IgD-negative memory B cell (primary cell): Measurements from ENCODE around the gene ZNRF1. TPM values are rescaled to one million over a fixed set of nuclear protein-coding genes. Genes with fewer than 3 reads are reported as not detected.
"Not testable (repeated sequence)": the region's sequence is repeated elsewhere in the genome, so short reads cannot be mapped to it uniquely, and the experiment has no call there.

Experiments used
- H3K27ac Mint-ChIP-seq, 3 donors: one replicate each; pipeline ENCODE4 v1.8.0; 2020 to 2022; ENCODE audit warnings: mild to moderate bottlenecking in 3 of 3, mixed read lengths in 3 of 3, moderate library complexity in 1 of 3
- H3K27me3 Mint-ChIP-seq: one replicate; pipeline ENCODE4 v1.8.0; 2021; ENCODE audit warnings: mixed read lengths
- H3K36me3 Mint-ChIP-seq: one replicate; pipeline ENCODE4 v1.8.0; 2020; ENCODE audit warnings: mild to moderate bottlenecking, mixed read lengths
- H3K4me1 Mint-ChIP-seq, 3 donors: one replicate each; pipeline ENCODE4 v1.8.0; 2020 to 2022; ENCODE audit warnings: mixed read lengths in 3 of 3, mild to moderate bottlenecking in 1 of 3
- H3K4me3 Mint-ChIP-seq, 4 donors: one replicate each; pipeline ENCODE4 v1.8.0; 2020 to 2022; ENCODE audit warnings: mild to moderate bottlenecking in 4 of 4, mixed read lengths in 4 of 4, moderate library complexity in 3 of 4
- H3K9me3 Mint-ChIP-seq, 3 donors: one replicate each; pipeline ENCODE4 v1.8.0; 2020 to 2021; ENCODE audit warnings: mixed read lengths in 3 of 3, mild to moderate bottlenecking in 1 of 3
- polyA plus RNA-seq: library from polyadenylated mRNA; unstranded; fragments of 300-500 nt; fragmentation: Illumina TruSeq; gene quantifications from one replicate; pipeline ENCODE4 v1.2.3, GENCODE V29; 2021

ZNRF1 gene
- polyA plus RNA-seq = not detected

- Mint-ChIP-seq H3K36me3 (no peaks in the 10 kb centered on the region), H3K9me3 (no peaks in the 10 kb centered on the region), H3K27me3 (peaks cover 38% of the 10 kb centered on the region)
Measured at GRCh38 chr16:74998481-74999218, at the start of gene ZNRF1. ZNRF1 (plus strand) TSS chr16:74999024; CDS start chr16:74999672, 648 bp downstream.

GRCh38 chr16:74949309-74949708 is 49.5 kb upstream of the ZNRF1 start:
- Mint-ChIP-seq H3K9me3 (no peaks in the 10 kb centered on the region), H3K4me3 (no peak overlapping the region), H3K27ac (no peak overlapping the region), H3K4me1 (no peaks in the 10 kb centered on the region), H3K27me3 (no peaks in the 10 kb centered on the region), H3K36me3 (peaks cover 18% of the 10 kb centered on the region)

More at GRCh38 chr16:74998481-74999218, at the start of gene ZNRF1:
- Mint-ChIP-seq H3K27ac (peak within 1 kb of the TSS in 2 of 3 donors; percentile 67 to 71), H3K4me3 (peak within 1 kb of the TSS; percentile 83 to 94 (median 90)), H3K4me1 (peaks cover 10 to 11% (median 10%) of the 10 kb centered on the region in 3 donors)

- Mint-ChIP-seq H3K9me3 (no peaks in the 10 kb centered on the region), H3K36me3 (peaks cover 22% of the 10 kb centered on the region), H3K27me3 (no peaks in the 10 kb centered on the region), H3K4me1 (no peaks in the 10 kb centered on the region), H3K27ac (peak overlapping the region in 1 of 3 donors; percentile 73), H3K4me3 (no peak overlapping the region)
Measured at GRCh38 chr16:74950511-74950910, 48.3 kb upstream of the ZNRF1 start.

- no peak overlapping the region for H3K27ac Mint-ChIP-seq
- no peaks in the 10 kb centered on the region for H3K4me1 Mint-ChIP-seq
- no peaks in the 10 kb centered on the region for H3K27me3 Mint-ChIP-seq
- no peaks in the 10 kb centered on the region for H3K9me3 Mint-ChIP-seq
- peaks cover 22% of the 10 kb centered on the region for H3K36me3 Mint-ChIP-seq
- no peak overlapping the region for H3K4me3 Mint-ChIP-seq
Measured at GRCh38 chr16:74951206-74951605, 47.6 kb upstream of the ZNRF1 start.

GRCh38 chr16:74951681-74952080 is 47.1 kb upstream of the ZNRF1 start:
- Mint-ChIP-seq H3K27me3 (no peaks in the 10 kb centered on the region), H3K4me3 (no peak overlapping the region), H3K4me1 (peaks cover 0 to 2% (median 0%) of the 10 kb centered on the region in 3 donors), H3K36me3 (peaks cover 24% of the 10 kb centered on the region), H3K9me3 (no peaks in the 10 kb centered on the region), H3K27ac (no peak overlapping the region)

- peaks cover 0 to 2% (median 0%) of the 10 kb centered on the region in 3 donors for H3K4me1 Mint-ChIP-seq
- no peaks in the 10 kb centered on the region for H3K9me3 Mint-ChIP-seq
- peaks cover 23% of the 10 kb centered on the region for H3K36me3 Mint-ChIP-seq
- H3K27ac Mint-ChIP-seq = peak overlapping the region in 1 of 3 donors; percentile 25
- H3K27me3 Mint-ChIP-seq = no peaks in the 10 kb centered on the region
- H3K4me3 Mint-ChIP-seq = no peak overlapping the region
Measured at GRCh38 chr16:74954763-74955162, 44.1 kb upstream of the ZNRF1 start.

GRCh38 chr16:74973304-74973703 is 25.5 kb upstream of the ZNRF1 start:
- no peaks in the 10 kb centered on the region for H3K9me3 Mint-ChIP-seq
- H3K4me3 Mint-ChIP-seq = no peak overlapping the region
- H3K27ac Mint-ChIP-seq = no peak overlapping the region
- H3K4me1 Mint-ChIP-seq = peaks cover 5 to 10% (median 6%) of the 10 kb centered on the region in 3 donors
- H3K36me3 Mint-ChIP-seq = peaks cover 2% of the 10 kb centered on the region
- no peaks in the 10 kb centered on the region for H3K27me3 Mint-ChIP-seq

- H3K9me3 Mint-ChIP-seq = no peaks in the 10 kb centered on the region
- no peaks in the 10 kb centered on the region for H3K27me3 Mint-ChIP-seq
- H3K4me1 Mint-ChIP-seq = no peaks in the 10 kb centered on the region
- peaks cover 2% of the 10 kb centered on the region for H3K36me3 Mint-ChIP-seq
- no peak overlapping the region for H3K27ac Mint-ChIP-seq
- H3K4me3 Mint-ChIP-seq = no peak overlapping the region
Measured at GRCh38 chr16:74975591-74975990, 23.2 kb upstream of the ZNRF1 start.

- H3K4me3 Mint-ChIP-seq = peak overlapping the region in 2 of 4 donors; percentile 25 to 90
Measured at GRCh38 chr16:74982256-74982655, 16.6 kb upstream of the ZNRF1 start.

GRCh38 chr16:74984194-74984528 is 14.7 kb upstream of the ZNRF1 start:
- no peaks in the 10 kb centered on the region for H3K9me3 Mint-ChIP-seq
- H3K4me3 Mint-ChIP-seq = peak overlapping the region; percentile 91 to 100 (median 95)
- peaks cover 5 to 14% (median 11%) of the 10 kb centered on the region in 3 donors for H3K4me1 Mint-ChIP-seq
- H3K36me3 Mint-ChIP-seq = peaks cover 2% of the 10 kb centered on the region
- no peak overlapping the region for H3K27ac Mint-ChIP-seq
- no peaks in the 10 kb centered on the region for H3K27me3 Mint-ChIP-seq

More at GRCh38 chr16:74982256-74982655, 16.6 kb upstream of the ZNRF1 start:
- H3K9me3 Mint-ChIP-seq = no peaks in the 10 kb centered on the region
- no peak overlapping the region for H3K27ac Mint-ChIP-seq
- peaks cover 4% of the 10 kb centered on the region for H3K36me3 Mint-ChIP-seq
- H3K27me3 Mint-ChIP-seq = no peaks in the 10 kb centered on the region
- peaks cover 5 to 14% (median 11%) of the 10 kb centered on the region in 3 donors for H3K4me1 Mint-ChIP-seq

- no peaks in the 10 kb centered on the region for H3K9me3 Mint-ChIP-seq
Measured at GRCh38 chr16:74984529-74985296, 14.1 kb upstream of the ZNRF1 start, which contains the start of gene WDR59. WDR59 (minus strand) TSS chr16:74985123; CDS start chr16:74985017, 106 bp downstream.

GRCh38 chr16:74987027-74987681 is 11.7 kb upstream of the ZNRF1 start:
- Mint-ChIP-seq H3K9me3 (no peaks in the 10 kb centered on the region), H3K4me3 (no peak overlapping the region), H3K27ac (peak overlapping the region in 1 of 3 donors; percentile 35), H3K36me3 (peaks cover 2% of the 10 kb centered on the region), H3K4me1 (peaks cover 5 to 14% (median 11%) of the 10 kb centered on the region in 3 donors), H3K27me3 (peaks cover 3% of the 10 kb centered on the region)

More at GRCh38 chr16:74984529-74985296, 14.1 kb upstream of the ZNRF1 start, which contains the start of gene WDR59:
- no peaks in the 10 kb centered on the region for H3K27me3 Mint-ChIP-seq
- peak within 1 kb of the TSS; percentile 91 to 100 (median 95) for H3K4me3 Mint-ChIP-seq
- H3K27ac Mint-ChIP-seq = peak within 1 kb of the TSS; percentile 69 to 94 (median 89)
- H3K36me3 Mint-ChIP-seq = peaks cover 2% of the 10 kb centered on the region
- H3K4me1 Mint-ChIP-seq = peaks cover 5 to 14% (median 11%) of the 10 kb centered on the region in 3 donors

- not testable (repeated sequence) for H3K27me3 Mint-ChIP-seq, H3K36me3 Mint-ChIP-seq, H3K27ac Mint-ChIP-seq, H3K9me3 Mint-ChIP-seq, H3K4me1 Mint-ChIP-seq, H3K4me3 Mint-ChIP-seq
Measured at GRCh38 chr16:74989864-74990263, 9.0 kb upstream of the ZNRF1 start.

GRCh38 chr16:74990832-74991231 is 8.0 kb upstream of the ZNRF1 start:
- H3K27ac Mint-ChIP-seq = no peak overlapping the region

GRCh38 chr16:74991268-74991592 is 7.6 kb upstream of the ZNRF1 start:
- Mint-ChIP-seq H3K36me3 (no peaks in the 10 kb centered on the region), H3K27me3 (peaks cover 14% of the 10 kb centered on the region), H3K27ac (no peak overlapping the region), H3K4me1 (no peaks in the 10 kb centered on the region), H3K9me3 (no peaks in the 10 kb centered on the region), H3K4me3 (no peak overlapping the region)

More at GRCh38 chr16:74990832-74991231, 8.0 kb upstream of the ZNRF1 start:
- Mint-ChIP-seq H3K27me3 (peaks cover 10% of the 10 kb centered on the region), H3K4me3 (no peak overlapping the region), H3K4me1 (no peaks in the 10 kb centered on the region), H3K36me3 (no peaks in the 10 kb centered on the region), H3K9me3 (no peaks in the 10 kb centered on the region)
